ENCODE measurements around the gene TKTL2. TPM values are rescaled to one million over a fixed set of nuclear protein-coding genes. Genes with fewer than 3 reads are reported as not detected.

TKTL2 gene, protein sequence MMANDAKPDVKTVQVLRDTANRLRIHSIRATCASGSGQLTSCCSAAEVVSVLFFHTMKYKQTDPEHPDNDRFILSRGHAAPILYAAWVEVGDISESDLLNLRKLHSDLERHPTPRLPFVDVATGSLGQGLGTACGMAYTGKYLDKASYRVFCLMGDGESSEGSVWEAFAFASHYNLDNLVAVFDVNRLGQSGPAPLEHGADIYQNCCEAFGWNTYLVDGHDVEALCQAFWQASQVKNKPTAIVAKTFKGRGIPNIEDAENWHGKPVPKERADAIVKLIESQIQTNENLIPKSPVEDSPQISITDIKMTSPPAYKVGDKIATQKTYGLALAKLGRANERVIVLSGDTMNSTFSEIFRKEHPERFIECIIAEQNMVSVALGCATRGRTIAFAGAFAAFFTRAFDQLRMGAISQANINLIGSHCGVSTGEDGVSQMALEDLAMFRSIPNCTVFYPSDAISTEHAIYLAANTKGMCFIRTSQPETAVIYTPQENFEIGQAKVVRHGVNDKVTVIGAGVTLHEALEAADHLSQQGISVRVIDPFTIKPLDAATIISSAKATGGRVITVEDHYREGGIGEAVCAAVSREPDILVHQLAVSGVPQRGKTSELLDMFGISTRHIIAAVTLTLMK
- not detected in 5 replicates for total RNA-seq (2022; extraction: Qiagen RNA extraction; ENCODE audit: low read depth)

DNA sequence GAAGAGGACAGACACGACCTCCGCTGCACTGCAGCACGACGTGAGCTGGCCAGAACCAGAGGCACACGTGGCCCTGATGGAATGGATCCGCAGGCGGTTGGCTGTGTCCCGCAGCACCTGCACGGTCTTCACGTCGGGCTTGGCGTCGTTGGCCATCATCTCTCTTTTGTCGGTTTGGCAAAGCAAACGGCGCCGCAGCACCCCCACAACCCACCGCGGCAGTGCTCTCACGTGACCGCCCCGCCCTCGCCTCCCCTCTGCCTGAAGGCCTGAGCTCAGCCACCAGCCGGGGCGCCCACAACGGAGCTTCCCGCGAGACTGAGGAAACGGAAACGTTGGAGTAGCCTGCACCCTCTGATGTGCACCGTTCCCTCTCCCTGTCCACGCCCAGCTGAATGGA is at the start of gene TKTL2:
TKTL2 (minus strand) TSS at position 179 of the 400 bp plus-strand sequence; CDS start at position 159, 20 bp downstream.

GRCh38 chr4:163494360-163495241 is 21.0 kb upstream of the TKTL2 start, which contains the start of gene TMA16:
TMA16 (plus strand) TSS chr4:163494690; CDS start chr4:163494802, 112 bp downstream.

Other genes with a start within 250 kb of the TKTL2 start
- 0.11 TPM in 1 of 5 replicates, not detected in the others for gene NPY1R, start 141.2 kb downstream of the TKTL2 start, total RNA-seq (2022; extraction: Qiagen RNA extraction; ENCODE audit: low read depth)
- not detected in 5 replicates for gene NPY5R, start 129.9 kb downstream of the TKTL2 start, total RNA-seq (2022; extraction: Qiagen RNA extraction; ENCODE audit: low read depth)
- 23.3 to 47.7 TPM (median 26.2 TPM) in 5 replicates for gene TMA16, start 20.9 kb upstream of the TKTL2 start, total RNA-seq (2022; extraction: Qiagen RNA extraction; ENCODE audit: low read depth)